Cardiac muscle cell (in vitro differentiated cells and primary cell): ENCODE measurements around the gene GALNT16. TPM values are rescaled to one million over a fixed set of nuclear protein-coding genes. Genes with fewer than 3 reads are reported as not detected.
A peak's percentile ranks its signal among the peaks of the same experiment; 100 is the strongest.

Experiments
- DNase-seq, 2 donors: peaks; one replicate each; pipeline versions ENCODE4 v3.0.0 to v3.0.0-alpha.2; 2010 to 2017; ENCODE audit warnings: low read depth in 1 of 2, low spot score in 1 of 2
- H3K27ac ChIP-seq: fragments of 200-600 bp; sonication (generic); 2 replicates; pipeline ENCODE4 v1.5.1; 2016
- H3K27me3 ChIP-seq: fragments of 200-600 bp; sonication (generic); 2 replicates; pipeline ENCODE4 v1.6.0; 2016; ENCODE audit warnings: control low read depth
- H3K36me3 ChIP-seq: fragments of 200-600 bp; sonication (generic); 2 replicates; pipeline ENCODE4 v1.5.1; 2016; ENCODE audit warnings: control low read depth
- H3K4me1 ChIP-seq: fragments of 200-600 bp; sonication (generic); 2 replicates; pipeline ENCODE4 v1.8.1; 2017; ENCODE audit warnings: low read depth, mild to moderate bottlenecking, mixed run types
- H3K4me3 ChIP-seq: fragments of 200-600 bp; sonication (generic); 2 replicates; pipeline ENCODE4 v1.5.1; 2016; ENCODE audit warnings: mild to moderate bottlenecking
- H3K9me3 ChIP-seq: fragments of 200-600 bp; sonication (generic); 2 replicates; pipeline ENCODE4 v1.5.1; 2017; ENCODE audit warnings: low read depth, mild to moderate bottlenecking, control low read depth
- CTCF ChIP-seq: IDR thresholded peaks from 2 replicates; pipeline ENCODE4 v1.5.1; 2012; ENCODE audit warnings: low read depth, mild to moderate bottlenecking, low read length
- polyA plus RNA-seq: library from polyadenylated mRNA; unstranded; fragments of >200 nt; fragmentation: Nextera tagmentation; extraction: Ambion mirVana; gene quantifications from 2 replicates; pipeline ENCODE4 v1.2.1, GENCODE V29; 2016
- total RNA-seq: library from RNA; depleted of rRNA; stranded (reverse); fragments of >200 nt; gene quantifications from 2 replicates; pipeline ENCODE4 v1.2.3, GENCODE V29; 2016

Gene GALNT16
- total and polyA plus RNA-seq, 2 experiments from 2014 or later, result 5.8 to 7.7 TPM

- Histone ChIP-seq H3K4me3 (peak overlapping the region; percentile 87), H3K27me3 (no peaks in the 10 kb centered on the region), H3K9me3 (no peaks in the 10 kb centered on the region), H3K4me1 (peaks cover 28% of the 10 kb centered on the region), H3K36me3 (peaks cover 11% of the 10 kb centered on the region), H3K27ac (no peak overlapping the region)
- DNase-seq, result no peak
- no peak for TF ChIP-seq CTCF
Observed at GRCh38 chr14:69400154-69400553, 140.2 kb downstream of the GALNT16 start.

GRCh38 chr14:69401841-69402240 is 141.9 kb downstream of the GALNT16 start:
- no peaks in the 10 kb centered on the region for H3K27me3 ChIP-seq
- H3K36me3 ChIP-seq, result no peaks in the 10 kb centered on the region
- H3K27ac ChIP-seq, result no peak overlapping the region
- H3K9me3 ChIP-seq, result no peaks in the 10 kb centered on the region
- peaks cover 26% of the 10 kb centered on the region for H3K4me1 ChIP-seq
- no peak for DNase-seq
- no peak for TF ChIP-seq CTCF
- no peak overlapping the region for H3K4me3 ChIP-seq

- no peak for TF ChIP-seq CTCF
- no peak for DNase-seq
- H3K4me1 ChIP-seq, result peaks cover 20% of the 10 kb centered on the region
- H3K36me3 ChIP-seq, result no peaks in the 10 kb centered on the region
- no peaks in the 10 kb centered on the region for H3K9me3 ChIP-seq
- no peak overlapping the region for H3K4me3 ChIP-seq
- no peaks in the 10 kb centered on the region for H3K27me3 ChIP-seq
- no peak overlapping the region for H3K27ac ChIP-seq
Observed at GRCh38 chr14:69404478-69404877, 144.5 kb downstream of the GALNT16 start.

DNA sequence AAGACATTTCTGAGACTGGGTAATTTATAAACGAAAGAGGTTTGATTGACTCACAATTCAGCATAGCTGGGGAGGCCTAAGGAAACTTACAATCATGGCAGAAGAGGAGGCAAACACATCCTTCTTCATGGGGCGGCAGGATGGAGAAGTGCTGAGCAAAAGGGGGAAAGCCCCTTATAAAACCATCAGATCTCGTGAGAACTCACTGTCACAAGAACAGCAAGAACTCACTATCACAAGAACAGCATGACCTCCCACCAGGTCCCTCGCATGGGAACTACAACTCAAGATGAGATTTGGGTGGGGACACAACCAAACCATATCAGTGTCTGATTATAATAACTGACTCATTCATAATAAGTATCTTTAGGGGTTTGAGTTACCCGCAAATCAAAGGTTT is 144.9 kb downstream of the GALNT16 start:
- Histone ChIP-seq H3K4me3 (no peak overlapping the region), H3K27ac (no peak overlapping the region), H3K4me1 (peaks cover 16% of the 10 kb centered on the region), H3K36me3 (no peaks in the 10 kb centered on the region), H3K9me3 (no peaks in the 10 kb centered on the region), H3K27me3 (no peaks in the 10 kb centered on the region)
- no peak for DNase-seq
- no peak for TF ChIP-seq CTCF

DNA sequence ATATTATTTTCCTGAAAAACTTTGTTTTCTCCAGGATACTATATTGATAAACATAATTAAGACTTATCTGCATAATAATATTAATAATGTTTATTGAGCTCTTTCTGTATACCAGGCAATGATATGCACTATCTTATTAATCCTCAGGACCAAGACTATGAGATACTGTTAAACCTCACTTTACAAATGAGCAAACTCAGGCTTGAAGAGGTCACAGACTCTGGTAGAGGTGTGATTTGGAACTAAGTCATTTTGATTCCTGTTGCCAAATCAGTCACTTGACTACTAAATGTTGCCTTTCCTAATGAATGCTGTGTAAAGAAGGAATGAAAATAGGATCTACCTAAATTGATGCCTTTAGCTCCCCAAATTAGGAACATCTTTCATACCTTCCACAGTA is 145.8 kb downstream of the GALNT16 start:
- Histone ChIP-seq H3K9me3 (no peaks in the 10 kb centered on the region), H3K4me3 (no peak overlapping the region), H3K27me3 (no peaks in the 10 kb centered on the region), H3K27ac (no peak overlapping the region), H3K36me3 (no peaks in the 10 kb centered on the region), H3K4me1 (peaks cover 8% of the 10 kb centered on the region)
- TF ChIP-seq CTCF, result no peak
- DNase-seq, result no peak

Other genes with a start within 250 kb of the GALNT16 start
- 48.7 and 50.0 TPM in 2 replicates for gene DCAF5, start 107.0 kb upstream of the GALNT16 start, total RNA-seq
- 58.2 and 73.3 TPM in 2 replicates for gene DCAF5, start 107.0 kb upstream of the GALNT16 start, polyA plus RNA-seq
- 18.7 and 21.4 TPM in 2 replicates for gene EXD2, start 68.7 kb upstream of the GALNT16 start, total RNA-seq
- 20.3 and 28.7 TPM in 2 replicates for gene EXD2, start 68.7 kb upstream of the GALNT16 start, polyA plus RNA-seq
- gene ERH, start 138.1 kb downstream of the GALNT16 start, total RNA-seq, result 97.0 and 117 TPM in 2 replicates
- gene ERH, start 138.1 kb downstream of the GALNT16 start, polyA plus RNA-seq, result 296 TPM in 2 replicates
- gene SLC39A9, start 138.5 kb downstream of the GALNT16 start, total RNA-seq, result 36.8 and 38.9 TPM in 2 replicates
- 17.6 and 23.7 TPM in 2 replicates for gene SLC39A9, start 138.5 kb downstream of the GALNT16 start, polyA plus RNA-seq
- 0.12 and 0.21 TPM in 2 replicates for gene PLEKHD1, start 224.6 kb downstream of the GALNT16 start, total RNA-seq
- gene PLEKHD1, start 224.6 kb downstream of the GALNT16 start, polyA plus RNA-seq, result 0.37 TPM in 1 of 2 replicates, not detected in the other